Neuronal stem cell (in vitro differentiated cells): ENCODE data around the gene OR1K1.
A peak's percentile ranks its signal among the peaks of the same experiment; 100 is the strongest.

Source experiments
- DNase-seq: peaks from one replicate; pipeline ENCODE4 v3.0.0-alpha.2; 2013; ENCODE audit warnings: low spot score
- H2AFZ ChIP-seq: one replicate; pipeline ENCODE4 v1.6.1; 2013; ENCODE audit warnings: mild to moderate bottlenecking, low read length, inconsistent platforms
- H2AK5ac ChIP-seq: 2 replicates; pipeline ENCODE4 v1.6.1; 2013; ENCODE audit warnings: low read depth, mild to moderate bottlenecking, inconsistent platforms, low read length, moderate library complexity, mixed read lengths
- H2BK120ac ChIP-seq: 2 replicates; pipeline ENCODE4 v1.6.1; 2013; ENCODE audit warnings: low read depth, mild to moderate bottlenecking, inconsistent platforms, low read length, moderate library complexity, mixed read lengths
- H2BK12ac ChIP-seq: one replicate; pipeline ENCODE4 v1.6.1; 2013; ENCODE audit warnings: low read length, inconsistent platforms
- H2BK15ac ChIP-seq: 2 replicates; pipeline ENCODE4 v1.6.1; 2013; ENCODE audit warnings: mild to moderate bottlenecking, low read length, inconsistent platforms, mixed read lengths
- H2BK5ac ChIP-seq: one replicate; pipeline ENCODE4 v1.6.1; 2013; ENCODE audit warnings: inconsistent platforms, mild to moderate bottlenecking, low read length, moderate library complexity
- H3K14ac ChIP-seq: one replicate; pipeline ENCODE4 v1.6.1; 2013; ENCODE audit warnings: low read length, inconsistent platforms
- H3K18ac ChIP-seq: 2 replicates; pipeline ENCODE4 v1.6.1; 2013; ENCODE audit warnings: low read length, inconsistent platforms
- H3K23ac ChIP-seq: 2 replicates; pipeline ENCODE4 v1.6.1; 2013; ENCODE audit warnings: low read depth, mild to moderate bottlenecking, mixed read lengths, low read length, inconsistent platforms; ENCODE audit not compliant: poor library complexity
- H3K27ac ChIP-seq: replicated peaks from 3 replicates; pipeline ENCODE4 v1.5.1; 2013; ENCODE audit warnings: low read length, inconsistent platforms
- H3K27me3 ChIP-seq, 3 experiments: 2 replicates each; pipeline ENCODE4 v1.6.1; 2013; ENCODE audit warnings: low read length in 3 of 3, mild to moderate bottlenecking in 2 of 3, inconsistent platforms in 1 of 3, low read depth in 1 of 3, mixed read lengths in 1 of 3, moderate library complexity in 1 of 3; ENCODE audit not compliant: control insufficient read depth in 3 of 3, insufficient read depth in 3 of 3
- H3K36me3 ChIP-seq, 2 donors: replicated peaks in 1 of 2; 2 replicates each; pipeline ENCODE4 v1.6.1; 2013; ENCODE audit warnings: low read length in 2 of 2; ENCODE audit not compliant: control insufficient read depth in 2 of 2, insufficient read depth in 2 of 2
- H3K4ac ChIP-seq: 2 replicates; pipeline ENCODE4 v1.6.1; 2013; ENCODE audit warnings: inconsistent platforms, mild to moderate bottlenecking, low read length, moderate library complexity
- H3K4me1 ChIP-seq, 2 donors: 1 replicate in 1 of 2; 2 replicates in 1 of 2; pipeline ENCODE4 v1.6.1; 2013; ENCODE audit warnings: low read length in 2 of 2, low read depth in 1 of 2; ENCODE audit not compliant: control insufficient read depth in 2 of 2, insufficient read depth in 1 of 2
- H3K4me2 ChIP-seq: one replicate; pipeline ENCODE4 v1.6.1; 2013; ENCODE audit warnings: mild to moderate bottlenecking, low read length, inconsistent platforms; ENCODE audit not compliant: insufficient read depth, poor library complexity, severe bottlenecking
- H3K4me3 ChIP-seq, 2 donors: 2 replicates each; pipeline ENCODE4 v1.5.1; 2013; ENCODE audit warnings: low read length in 2 of 2, mild to moderate bottlenecking in 2 of 2, inconsistent platforms in 1 of 2, moderate library complexity in 1 of 2
- H3K79me1 ChIP-seq: one replicate; pipeline ENCODE4 v1.6.1; 2013; ENCODE audit warnings: low read depth, mild to moderate bottlenecking, inconsistent platforms, low read length, moderate library complexity
- H3K9ac ChIP-seq: one replicate; pipeline ENCODE4 v1.6.1; 2013; ENCODE audit warnings: mild to moderate bottlenecking, low read depth, low read length, inconsistent platforms; ENCODE audit not compliant: poor library complexity
- H3K9me3 ChIP-seq, 2 donors: replicated peaks in 1 of 2; 2 replicates each; pipeline versions ENCODE3 to v1.6.1; 2013; ENCODE audit warnings: low read length in 2 of 2, mild to moderate bottlenecking in 2 of 2, inconsistent platforms in 1 of 2, low read depth in 1 of 2, mixed read lengths in 1 of 2, moderate library complexity in 1 of 2; ENCODE audit not compliant: control insufficient read depth in 2 of 2, insufficient read depth in 1 of 2
- H4K8ac ChIP-seq: one replicate; pipeline ENCODE4 v1.6.1; 2013; ENCODE audit warnings: low read depth, mild to moderate bottlenecking, inconsistent platforms, low read length, moderate library complexity
- H4K91ac ChIP-seq: one replicate; pipeline ENCODE4 v1.6.1; 2013; ENCODE audit warnings: low read length, low read depth, mild to moderate bottlenecking, inconsistent platforms; ENCODE audit not compliant: poor library complexity
- WGBS, 2 donors: extraction: QIAGEN DNeasy Blood & Tissue Kit; methylation state at CpG; one replicate each; pipeline ENCODE4 v1.1.7; 2013; ENCODE audit warnings: missing lambda C conversion rate in 2 of 2, mixed read lengths in 1 of 2; ENCODE audit not compliant: insufficient read length in 2 of 2, insufficient replicate concordance in 1 of 2; ENCODE audit errors: extremely low coverage in 2 of 2; 5-methylcytosine and 5-hydroxymethylcytosine counted together

The OR1K1 gene

GRCh38 chr9:122791872-122792669 lies 7.9 kb upstream of the OR1K1 start:
- H3K27ac ChIP-seq = no peak overlapping the region
- no peak overlapping the region for H3K4ac ChIP-seq
- H2AFZ ChIP-seq = no peak overlapping the region
- H3K36me3 ChIP-seq = no peaks in the 10 kb centered on the region
- H3K27me3 ChIP-seq = peaks cover 0 to 4% (median 0%) of the 10 kb centered on the region in 3 experiments
- peaks cover 0 to 13% of the 10 kb centered on the region in 2 donors for H3K9me3 ChIP-seq
- no peak for DNase-seq
- H2BK120ac ChIP-seq = no peak overlapping the region
- WGBS, 2 donors = no CpG with 5 or more reads among the region's 5 CpGs
- H2BK5ac ChIP-seq = no peak overlapping the region
- no peaks in the 10 kb centered on the region for H3K4me1 ChIP-seq
- no peak overlapping the region for H3K4me3 ChIP-seq
- no peak overlapping the region for H2BK15ac ChIP-seq
- no peaks in the 10 kb centered on the region for H3K79me1 ChIP-seq
- H3K14ac ChIP-seq = no peak overlapping the region
- H2BK12ac ChIP-seq = no peak overlapping the region
- no peak overlapping the region for H2AK5ac ChIP-seq
- H4K8ac ChIP-seq = no peak overlapping the region
- no peak overlapping the region for H3K9ac ChIP-seq
- H3K23ac ChIP-seq = no peak overlapping the region
- H3K18ac ChIP-seq = no peak overlapping the region
- H4K91ac ChIP-seq = no peak overlapping the region
- H3K4me2 ChIP-seq = no peak overlapping the region

GRCh38 chr9:122797316-122798063 lies 2.4 kb upstream of the OR1K1 start:
- no peak overlapping the region for H2BK120ac ChIP-seq
- no peak overlapping the region for H2AFZ ChIP-seq
- no peak overlapping the region for H2AK5ac ChIP-seq
- H3K9ac ChIP-seq = peak overlapping the region; percentile 50
- no peak overlapping the region for H3K27ac ChIP-seq
- H2BK5ac ChIP-seq = no peak overlapping the region
- H3K79me1 ChIP-seq = peaks cover 3% of the 10 kb centered on the region
- peak overlapping the region; percentile 78 for H4K91ac ChIP-seq
- no peaks in the 10 kb centered on the region for H3K36me3 ChIP-seq
- peaks cover 0 to 3% (median 2%) of the 10 kb centered on the region in 3 experiments for H3K27me3 ChIP-seq
- peak overlapping the region; percentile 72 for H3K4ac ChIP-seq
- no peak overlapping the region for H2BK12ac ChIP-seq
- no CpG with 5 or more reads among the region's 6 CpGs for WGBS, 2 donors
- peak overlapping the region; percentile 7 for H4K8ac ChIP-seq
- H2BK15ac ChIP-seq = no peak overlapping the region
- peak overlapping the region; percentile 94 for H3K14ac ChIP-seq
- no peak overlapping the region for H3K4me3 ChIP-seq
- H3K4me2 ChIP-seq = no peak overlapping the region
- peak overlapping the region; percentile 21 for H3K18ac ChIP-seq
- H3K9me3 ChIP-seq = peaks cover 0 to 22% of the 10 kb centered on the region in 2 donors
- H3K4me1 ChIP-seq = no peaks in the 10 kb centered on the region
- peak overlapping the region; percentile 83 for H3K23ac ChIP-seq
- DNase-seq = no peak

GRCh38 chr9:122806661-122807060 lies 6.7 kb downstream of the OR1K1 start:
- peaks cover 0 to 4% of the 10 kb centered on the region in 2 donors for H3K4me1 ChIP-seq
- no peak overlapping the region for H2AFZ ChIP-seq
- H3K27me3 ChIP-seq = no peaks in the 10 kb centered on the region
- no peak overlapping the region for H2BK120ac ChIP-seq
- H3K36me3 ChIP-seq = no peaks in the 10 kb centered on the region
- DNase-seq = no peak
- no CpG with 5 or more reads among the region's 4 CpGs for WGBS, 2 donors
- no peak overlapping the region for H3K4me2 ChIP-seq
- no peak overlapping the region for H2BK5ac ChIP-seq
- H3K9me3 ChIP-seq = no peaks in the 10 kb centered on the region
- H3K18ac ChIP-seq = no peak overlapping the region
- no peak overlapping the region for H3K4me3 ChIP-seq
- H4K91ac ChIP-seq = no peak overlapping the region
- H3K4ac ChIP-seq = no peak overlapping the region
- H4K8ac ChIP-seq = no peak overlapping the region
- no peak overlapping the region for H3K27ac ChIP-seq
- no peak overlapping the region for H3K23ac ChIP-seq
- no peak overlapping the region for H2BK12ac ChIP-seq
- no peaks in the 10 kb centered on the region for H3K79me1 ChIP-seq
- H2BK15ac ChIP-seq = no peak overlapping the region
- H3K14ac ChIP-seq = no peak overlapping the region
- no peak overlapping the region for H3K9ac ChIP-seq
- no peak overlapping the region for H2AK5ac ChIP-seq

GRCh38 chr9:122807271-122807900 lies 7.5 kb downstream of the OR1K1 start:
- H3K27ac ChIP-seq = no peak overlapping the region
- no peak overlapping the region for H3K18ac ChIP-seq
- H3K9ac ChIP-seq = no peak overlapping the region
- H3K4me3 ChIP-seq = no peak overlapping the region
- H3K14ac ChIP-seq = no peak overlapping the region
- H4K8ac ChIP-seq = no peak overlapping the region
- H2BK15ac ChIP-seq = no peak overlapping the region
- H3K23ac ChIP-seq = no peak overlapping the region
- H3K4me2 ChIP-seq = no peak overlapping the region
- H3K79me1 ChIP-seq = no peaks in the 10 kb centered on the region
- no peak overlapping the region for H2BK5ac ChIP-seq
- peaks cover 0 to 4% of the 10 kb centered on the region in 2 donors for H3K4me1 ChIP-seq
- no peaks in the 10 kb centered on the region for H3K36me3 ChIP-seq
- WGBS, 2 donors = no CpG with 5 or more reads among the region's 1 CpG
- no peak overlapping the region for H2AK5ac ChIP-seq
- no peaks in the 10 kb centered on the region for H3K27me3 ChIP-seq
- H4K91ac ChIP-seq = no peak overlapping the region
- no peak overlapping the region for H2BK12ac ChIP-seq
- no peaks in the 10 kb centered on the region for H3K9me3 ChIP-seq
- DNase-seq = no peak
- H2BK120ac ChIP-seq = no peak overlapping the region
- no peak overlapping the region for H3K4ac ChIP-seq
- no peak overlapping the region for H2AFZ ChIP-seq
